Measurements from ENCODE around the gene PSMB7.

PSMB7 gene

DNA sequence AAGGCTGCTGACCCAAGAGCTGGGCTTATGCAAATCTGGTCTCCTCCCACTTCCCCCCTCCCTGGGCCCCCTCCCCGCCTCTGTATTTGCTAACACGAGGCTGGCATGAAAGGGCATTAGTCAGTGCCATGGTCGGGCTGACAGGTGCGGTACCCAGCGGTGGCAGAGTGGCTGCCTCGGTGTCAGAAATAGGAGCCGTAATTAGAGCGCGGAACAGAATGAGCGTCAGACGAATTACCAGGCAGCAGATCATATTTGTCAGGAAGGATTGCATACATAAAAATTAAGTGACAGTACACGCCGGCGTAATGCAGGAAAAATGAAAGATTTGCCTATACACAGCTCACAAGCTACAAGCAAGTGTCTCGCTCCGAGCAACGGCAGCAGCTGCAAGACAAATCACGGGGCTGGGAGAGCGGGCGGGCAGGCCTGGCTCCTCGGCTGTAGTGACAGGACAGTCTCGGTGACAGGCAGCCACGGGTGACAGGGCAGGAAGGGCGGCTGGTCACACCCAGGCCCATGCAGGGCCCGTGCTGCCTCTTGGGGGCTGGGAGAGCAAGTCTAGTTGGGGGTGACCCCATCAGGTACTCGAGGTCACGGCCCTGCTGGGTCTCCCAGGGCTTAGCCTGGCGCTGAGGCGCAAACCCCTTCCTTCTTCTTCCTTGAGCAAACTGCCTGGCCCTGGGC is 85.1 kb downstream of the PSMB7 start:
- H3K36me3 Mint-ChIP-seq (ENCODE audit: low read depth): peaks cover 7% of the 10 kb centered on the region
- DNase-seq: no peak
- H3K27me3 Mint-ChIP-seq (ENCODE audit: low read depth, poor library complexity): no peaks in the 10 kb centered on the region
- peak overlapping the region; percentile 45 for H3K27ac Mint-ChIP-seq
- TF ChIP-seq, protein P1, sequence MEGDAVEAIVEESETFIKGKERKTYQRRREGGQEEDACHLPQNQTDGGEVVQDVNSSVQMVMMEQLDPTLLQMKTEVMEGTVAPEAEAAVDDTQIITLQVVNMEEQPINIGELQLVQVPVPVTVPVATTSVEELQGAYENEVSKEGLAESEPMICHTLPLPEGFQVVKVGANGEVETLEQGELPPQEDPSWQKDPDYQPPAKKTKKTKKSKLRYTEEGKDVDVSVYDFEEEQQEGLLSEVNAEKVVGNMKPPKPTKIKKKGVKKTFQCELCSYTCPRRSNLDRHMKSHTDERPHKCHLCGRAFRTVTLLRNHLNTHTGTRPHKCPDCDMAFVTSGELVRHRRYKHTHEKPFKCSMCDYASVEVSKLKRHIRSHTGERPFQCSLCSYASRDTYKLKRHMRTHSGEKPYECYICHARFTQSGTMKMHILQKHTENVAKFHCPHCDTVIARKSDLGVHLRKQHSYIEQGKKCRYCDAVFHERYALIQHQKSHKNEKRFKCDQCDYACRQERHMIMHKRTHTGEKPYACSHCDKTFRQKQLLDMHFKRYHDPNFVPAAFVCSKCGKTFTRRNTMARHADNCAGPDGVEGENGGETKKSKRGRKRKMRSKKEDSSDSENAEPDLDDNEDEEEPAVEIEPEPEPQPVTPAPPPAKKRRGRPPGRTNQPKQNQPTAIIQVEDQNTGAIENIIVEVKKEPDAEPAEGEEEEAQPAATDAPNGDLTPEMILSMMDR (IDR thresholded peaks at IDR 0.05): no peak
- no peaks in the 10 kb centered on the region for H3K9me3 Mint-ChIP-seq
- no peak overlapping the region for H3K4me3 Mint-ChIP-seq
- peaks cover 8% of the 10 kb centered on the region for H3K4me1 Mint-ChIP-seq

DNA sequence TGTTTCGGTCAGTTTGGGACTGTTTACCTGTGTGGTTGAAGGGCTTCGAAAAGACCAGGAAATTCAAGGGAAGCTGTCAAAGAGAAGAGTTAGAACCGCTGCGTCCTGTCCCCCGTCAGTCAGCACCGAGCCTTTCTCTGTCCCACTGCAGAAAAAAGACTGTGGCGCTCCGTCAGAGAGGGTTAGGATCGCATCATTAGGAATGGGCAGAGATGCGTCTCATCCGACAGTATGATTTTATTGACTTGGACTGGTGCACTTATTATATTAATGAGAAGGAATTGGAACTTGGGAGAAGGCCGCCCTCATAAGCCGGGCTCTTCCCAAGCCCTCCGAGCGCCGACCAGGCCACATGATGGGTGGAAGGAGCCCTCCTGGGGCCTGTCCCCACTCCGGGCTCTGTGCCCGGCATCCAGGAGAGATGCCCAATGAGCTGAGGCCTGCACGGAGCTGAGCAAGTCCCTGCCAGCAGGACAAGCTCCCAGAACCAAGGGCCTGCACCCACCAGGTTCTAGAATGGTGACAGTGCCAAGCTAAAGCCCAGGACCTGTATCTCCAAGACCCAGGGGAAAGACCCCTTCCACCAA is 85.9 kb downstream of the PSMB7 start:
- H3K9me3 Mint-ChIP-seq: no peaks in the 10 kb centered on the region
- H3K36me3 Mint-ChIP-seq (ENCODE audit: low read depth): peaks cover 5% of the 10 kb centered on the region
- H3K4me1 Mint-ChIP-seq: peaks cover 8% of the 10 kb centered on the region
- H3K27ac Mint-ChIP-seq: no peak overlapping the region
- DNase-seq: no peak
- H3K27me3 Mint-ChIP-seq (ENCODE audit: low read depth, poor library complexity): no peaks in the 10 kb centered on the region
- TF ChIP-seq, protein P1 (IDR thresholded peaks at IDR 0.05): no peak
- H3K4me3 Mint-ChIP-seq: no peak overlapping the region

DNA sequence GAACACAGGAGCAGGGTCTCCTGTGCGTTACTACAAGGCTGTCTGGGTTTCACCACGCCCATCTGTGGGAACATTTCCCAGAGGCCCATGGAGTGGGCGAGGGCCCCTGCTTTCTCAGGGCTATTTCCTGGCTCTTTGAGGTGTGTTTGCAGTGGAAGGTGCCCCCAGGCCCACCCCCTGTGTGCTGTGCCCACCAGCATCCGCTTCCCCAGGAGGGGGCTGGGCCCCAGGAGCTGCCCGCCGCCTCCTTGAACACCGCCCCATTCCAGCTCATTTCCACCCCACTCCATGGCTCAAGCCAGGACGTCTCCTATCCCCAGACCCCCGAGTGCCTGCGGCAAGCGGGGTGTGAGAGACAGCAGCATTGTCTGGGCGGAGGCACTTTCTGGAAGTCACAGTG is 87.0 kb downstream of the PSMB7 start:
- Mint-ChIP-seq H3K27ac (no peak overlapping the region), H3K36me3 (ENCODE audit: low read depth) (no peaks in the 10 kb centered on the region), H3K27me3 (ENCODE audit: low read depth, poor library complexity) (no peaks in the 10 kb centered on the region), H3K4me3 (no peak overlapping the region), H3K4me1 (peaks cover 8% of the 10 kb centered on the region), H3K9me3 (no peaks in the 10 kb centered on the region)
- TF ChIP-seq, protein P1 (IDR thresholded peaks at IDR 0.05): no peak
- DNase-seq: no peak

DNA sequence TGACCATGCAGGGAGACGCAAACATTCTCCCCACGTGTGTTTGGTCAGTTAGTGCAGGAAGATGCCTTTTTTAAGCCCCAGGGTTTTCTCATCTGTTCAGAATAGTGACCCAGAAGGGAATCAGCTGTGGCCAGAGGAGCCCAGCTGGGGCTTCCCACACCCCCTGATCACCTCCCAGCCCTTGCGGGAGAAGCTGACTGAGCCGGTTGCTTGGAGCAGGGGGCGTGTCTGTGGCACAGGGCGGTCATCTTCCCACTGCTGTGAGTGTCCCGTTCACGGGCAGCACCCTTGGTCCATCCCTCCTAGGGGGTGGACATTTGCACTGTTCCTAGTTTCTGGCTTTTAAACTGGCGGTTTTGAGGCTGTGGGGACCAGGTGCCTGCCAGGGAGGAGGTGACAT is 87.8 kb downstream of the PSMB7 start:
- Mint-ChIP-seq H3K9me3 (no peaks in the 10 kb centered on the region), H3K27ac (no peak overlapping the region), H3K4me3 (no peak overlapping the region), H3K4me1 (peaks cover 1% of the 10 kb centered on the region), H3K36me3 (ENCODE audit: low read depth) (no peaks in the 10 kb centered on the region), H3K27me3 (ENCODE audit: low read depth, poor library complexity) (no peaks in the 10 kb centered on the region)
- DNase-seq: no peak
- TF ChIP-seq, protein P1 (IDR thresholded peaks at IDR 0.05): no peak

DNA sequence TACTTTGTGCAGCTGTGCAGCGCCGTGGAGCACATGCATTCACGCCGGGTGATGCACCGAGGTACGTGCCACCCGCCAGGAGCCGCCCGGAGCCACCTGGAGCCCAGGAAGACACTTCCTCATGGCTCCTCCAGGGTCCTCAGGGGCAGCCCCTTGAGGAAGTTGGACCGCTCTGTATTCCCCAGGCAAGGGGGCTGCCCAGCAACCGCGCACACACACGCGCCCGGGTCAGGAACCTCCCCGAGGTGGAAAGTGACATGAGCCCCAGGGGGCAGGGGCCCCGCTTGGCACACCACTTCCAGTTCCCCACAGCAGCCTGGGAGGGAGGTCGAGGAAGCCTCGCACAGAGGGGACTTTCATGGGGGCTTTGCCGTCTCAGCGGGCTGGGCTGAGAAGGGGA is 88.9 kb downstream of the PSMB7 start:
- H3K9me3 Mint-ChIP-seq: no peaks in the 10 kb centered on the region
- H3K4me3 Mint-ChIP-seq: no peak overlapping the region
- TF ChIP-seq, protein P1 (IDR thresholded peaks at IDR 0.05): no peak
- DNase-seq: no peak
- H3K27me3 Mint-ChIP-seq (ENCODE audit: low read depth, poor library complexity): no peaks in the 10 kb centered on the region
- no peak overlapping the region for H3K27ac Mint-ChIP-seq
- H3K36me3 Mint-ChIP-seq (ENCODE audit: low read depth): no peaks in the 10 kb centered on the region
- H3K4me1 Mint-ChIP-seq: no peaks in the 10 kb centered on the region

DNA sequence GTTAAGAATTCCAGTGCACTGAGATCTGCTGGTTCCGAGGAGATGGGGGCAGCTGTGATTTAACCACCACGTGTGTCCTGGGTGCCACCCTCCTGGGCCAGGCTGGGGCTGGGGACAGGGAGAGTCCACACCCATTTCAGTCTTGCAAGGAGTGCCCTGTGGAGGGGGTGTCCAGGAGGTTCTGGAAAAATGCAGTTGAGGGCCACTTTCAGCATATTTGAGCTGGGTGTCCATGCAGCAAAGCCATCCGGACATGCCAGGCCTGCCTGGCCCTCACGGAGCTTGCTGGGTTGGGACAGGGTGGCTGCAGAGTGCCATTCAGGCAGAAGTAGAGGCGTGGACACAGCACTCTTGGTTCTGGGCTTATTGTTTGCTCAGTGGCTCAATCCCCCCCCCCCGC is 89.4 kb downstream of the PSMB7 start:
- no peaks in the 10 kb centered on the region for H3K4me1 Mint-ChIP-seq
- H3K36me3 Mint-ChIP-seq (ENCODE audit: low read depth): no peaks in the 10 kb centered on the region
- DNase-seq: no peak
- no peak overlapping the region for H3K4me3 Mint-ChIP-seq
- H3K27ac Mint-ChIP-seq: no peak overlapping the region
- H3K9me3 Mint-ChIP-seq: no peaks in the 10 kb centered on the region
- TF ChIP-seq, protein P1 (IDR thresholded peaks at IDR 0.05): no peak
- no peaks in the 10 kb centered on the region for H3K27me3 Mint-ChIP-seq (ENCODE audit: low read depth, poor library complexity)

Data from nephron progenitor cell (in vitro differentiated cells).